GM19468 (cell line): ENCODE measurements around the gene VSX1.

ENCODE experiments used
- ATAC-seq: cut with Tn5 transposase; IDR thresholded peaks from one replicate; pipeline ENCODE4 v1.9.1; 2021; ENCODE audit warnings: mild to moderate bottlenecking, moderate library complexity, moderate number of reproducible peaks; ENCODE audit not compliant: unreplicated experiment; ENCODE audit errors: extremely low read depth

Gene VSX1

GRCh38 chr20:25055711-25056495 lies 26.0 kb downstream of the VSX1 start:
- ATAC-seq, result no peak

GRCh38 chr20:25054995-25055629 lies 26.8 kb downstream of the VSX1 start:
- ATAC-seq, result no peak

- ATAC-seq, result no peak
These were observed 27.7 kb downstream of the VSX1 start for GRCh38 chr20:25054096-25054820.

- no peak for ATAC-seq
These were observed 28.5 kb downstream of the VSX1 start for GRCh38 chr20:25053255-25054031.

- ATAC-seq, result peak; percentile 20
These were observed 29.4 kb downstream of the VSX1 start for GRCh38 chr20:25052255-25053194.

GRCh38 chr20:25051386-25052155 lies 30.4 kb downstream of the VSX1 start:
- no peak for ATAC-seq

GRCh38 chr20:25050501-25051350 lies 31.2 kb downstream of the VSX1 start:
- no peak for ATAC-seq

- no peak for ATAC-seq
These were observed 31.9 kb downstream of the VSX1 start for GRCh38 chr20:25050082-25050481.

- ATAC-seq, result no peak
These were observed 32.5 kb downstream of the VSX1 start for GRCh38 chr20:25049261-25050060.

GRCh38 chr20:25048519-25048952 lies 33.4 kb downstream of the VSX1 start:
- no peak for ATAC-seq

GRCh38 chr20:25047766-25048165 lies 34.2 kb downstream of the VSX1 start:
- ATAC-seq, result no peak

- ATAC-seq, result no peak
These were observed 34.9 kb downstream of the VSX1 start for GRCh38 chr20:25046736-25047666.

GRCh38 chr20:25046181-25046641 lies 35.7 kb downstream of the VSX1 start:
- no peak for ATAC-seq

- no peak for ATAC-seq
These were observed 36.6 kb downstream of the VSX1 start for GRCh38 chr20:25045343-25045712.

- ATAC-seq, result no peak
These were observed 37.1 kb downstream of the VSX1 start for GRCh38 chr20:25044660-25045342.
